GM18508 (cell line): Measurements from ENCODE around the gene TMEM218.

Experiments
- ATAC-seq: cut with Tn5 transposase; IDR thresholded peaks from one replicate; pipeline ENCODE4 v1.9.1; 2021; ENCODE audit warnings: moderate number of reproducible peaks; ENCODE audit not compliant: insufficient read depth, unreplicated experiment

Gene TMEM218

DNA sequence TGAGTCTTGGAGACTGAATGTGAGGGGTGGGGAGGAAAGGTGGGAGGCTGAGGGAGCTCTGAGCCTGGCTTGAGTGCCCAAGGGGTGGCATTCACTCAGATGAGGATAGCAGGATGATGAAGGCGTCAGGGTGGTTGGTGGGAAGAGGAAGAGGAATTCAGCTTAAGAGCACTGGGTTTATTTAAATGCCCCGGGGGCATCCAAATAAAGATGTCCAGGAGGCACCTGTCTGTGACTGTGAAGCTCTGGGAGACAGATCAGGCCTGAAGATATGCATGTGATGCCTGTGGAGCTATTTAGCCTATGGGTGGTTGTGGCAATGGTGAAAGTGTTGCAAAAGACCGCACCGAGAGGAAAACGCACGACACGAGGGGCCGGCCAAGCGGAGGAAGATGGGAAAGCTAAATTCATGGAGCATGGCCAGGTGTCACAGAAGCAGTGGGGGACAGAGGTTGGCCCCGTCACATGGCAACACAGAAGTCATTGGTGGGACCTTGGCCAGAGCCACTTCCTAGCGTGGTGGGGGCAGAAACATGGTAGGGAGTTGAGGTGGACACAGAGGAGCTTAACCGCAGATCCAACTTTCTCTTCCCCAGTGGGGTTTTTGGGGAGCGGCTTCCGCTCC lies 32.8 kb downstream of the TMEM218 start:
- ATAC-seq, result no peak

GRCh38 chr11:125078016-125078415 lies 33.4 kb downstream of the TMEM218 start:
- ATAC-seq, result no peak

GRCh38 chr11:125076378-125076945 lies 35.0 kb downstream of the TMEM218 start:
- ATAC-seq, result no peak

- ATAC-seq, result no peak
Measured at GRCh38 chr11:125075900-125076317, 35.5 kb downstream of the TMEM218 start.

GRCh38 chr11:125075242-125075625 lies 36.2 kb downstream of the TMEM218 start:
- ATAC-seq, result no peak

GRCh38 chr11:125074511-125075241 lies 36.8 kb downstream of the TMEM218 start:
- ATAC-seq, result no peak

- no peak for ATAC-seq
Measured at GRCh38 chr11:125073616-125074483, 37.6 kb downstream of the TMEM218 start.

DNA sequence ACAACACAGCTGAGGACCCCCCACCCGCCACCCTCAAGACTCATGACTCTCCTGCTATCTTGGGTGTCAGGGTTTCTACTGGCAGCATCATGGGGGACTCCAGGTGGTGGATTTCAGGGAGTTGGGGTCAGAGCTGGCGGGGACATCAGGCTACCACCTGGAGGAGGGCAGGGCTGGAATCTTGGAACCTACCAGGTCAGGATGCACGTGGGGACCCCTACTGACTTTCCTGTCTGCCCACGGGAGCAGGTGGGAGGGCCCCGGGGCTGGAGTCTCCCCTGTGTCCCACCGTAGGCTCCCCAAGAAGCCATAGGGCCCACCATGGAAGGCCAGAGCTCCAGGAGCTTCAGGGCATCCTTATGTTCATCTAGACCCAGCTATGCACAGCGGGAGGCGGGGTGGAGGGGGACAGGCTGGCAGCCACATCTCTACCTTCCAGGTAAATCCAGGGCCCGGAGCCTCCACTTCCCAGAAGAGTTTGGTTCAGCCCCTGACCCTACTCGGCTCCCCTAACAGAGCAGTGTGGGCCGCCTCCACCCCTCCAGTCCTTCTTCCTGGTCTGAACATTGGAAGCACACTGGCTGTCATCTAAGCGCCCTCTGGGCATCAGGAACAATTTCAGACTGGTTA lies 38.4 kb downstream of the TMEM218 start:
- no peak for ATAC-seq

- ATAC-seq, result peak; percentile 71
Measured at GRCh38 chr11:125072218-125072960, 39.0 kb downstream of the TMEM218 start.

DNA sequence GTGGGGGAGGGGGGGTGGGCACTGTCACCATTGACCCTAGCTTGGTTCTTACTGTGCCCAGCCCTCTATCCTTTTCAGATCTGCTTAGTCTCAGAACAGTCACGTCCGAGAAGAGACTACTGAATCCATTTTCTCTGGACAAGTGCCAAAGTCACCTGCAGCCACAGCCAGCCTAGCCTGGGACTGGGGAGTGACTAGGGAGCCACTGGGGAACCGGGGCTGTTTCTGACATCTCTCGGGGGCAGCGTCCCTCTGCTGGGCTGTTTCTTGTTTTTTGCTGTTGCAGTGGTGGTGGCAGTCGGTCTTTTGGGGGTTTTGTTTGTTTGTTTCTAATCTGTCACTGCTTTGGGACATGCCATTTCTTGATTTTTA lies 39.6 kb downstream of the TMEM218 start:
- no peak for ATAC-seq

GRCh38 chr11:125071435-125071834 lies 40.0 kb downstream of the TMEM218 start:
- no peak for ATAC-seq

GRCh38 chr11:125070699-125071254 lies 40.6 kb downstream of the TMEM218 start:
- peak; percentile 54 for ATAC-seq

DNA sequence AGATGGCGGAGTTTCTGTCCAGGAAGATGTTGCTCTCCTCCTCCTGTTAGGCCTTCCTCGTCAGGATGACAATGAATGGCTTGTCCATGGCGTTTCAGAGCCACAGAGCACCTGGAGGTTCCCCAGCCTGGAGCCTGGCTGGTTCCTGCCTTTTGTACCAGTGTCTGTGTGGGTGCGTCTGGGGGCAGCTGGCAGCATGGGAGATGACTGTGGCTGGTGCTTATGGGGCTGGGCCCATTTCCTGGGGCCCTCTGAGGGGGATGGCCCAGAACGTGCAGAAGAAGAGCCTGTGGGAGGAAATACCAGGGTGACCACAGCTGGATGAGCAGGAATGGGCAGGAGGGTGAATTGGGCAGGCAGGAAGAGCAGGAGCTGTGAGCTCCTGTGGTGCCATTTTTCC lies 41.6 kb downstream of the TMEM218 start:
- ATAC-seq, result no peak

- no peak for ATAC-seq
Measured at GRCh38 chr11:125069008-125069407, 42.4 kb downstream of the TMEM218 start.

GRCh38 chr11:125068368-125068767 lies 43.1 kb downstream of the TMEM218 start:
- ATAC-seq, result no peak

- no peak for ATAC-seq
Measured at GRCh38 chr11:125064070-125064469, 47.4 kb downstream of the TMEM218 start.

- no peak for ATAC-seq
Measured at GRCh38 chr11:125063429-125064043, 47.9 kb downstream of the TMEM218 start.

DNA sequence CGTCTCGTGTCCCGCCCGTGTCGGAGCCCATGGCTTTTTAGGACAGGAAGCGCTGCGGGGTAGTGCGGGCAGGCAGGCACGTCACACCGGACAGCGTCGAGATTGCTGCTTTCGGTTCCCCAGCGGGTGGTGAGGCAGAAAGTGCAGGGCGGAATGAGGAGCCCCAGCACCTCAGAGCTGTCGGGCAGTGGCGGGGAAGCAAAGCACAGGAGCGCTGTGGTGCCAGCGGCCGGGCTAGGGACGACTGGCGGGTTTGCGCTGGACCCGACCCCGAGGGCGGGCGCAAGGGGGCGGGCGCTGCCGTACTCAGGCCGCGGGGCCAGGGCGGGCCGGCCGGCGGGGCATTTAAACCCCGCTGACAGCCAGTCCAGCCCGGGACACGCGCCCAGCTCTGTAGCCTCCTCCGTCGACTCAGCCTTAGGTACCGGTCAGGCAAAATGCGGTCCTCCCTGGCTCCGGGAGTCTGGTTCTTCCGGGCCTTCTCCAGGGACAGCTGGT lies 48.4 kb downstream of the TMEM218 start, which contains the start of gene SLC37A2:
TSS of gene SLC37A2 (plus strand) at position 375 of the 498 bp plus-strand sequence. CDS start at position 438, 63 bp downstream.
- ATAC-seq, result peak; percentile 83
